Measurements from ENCODE around the gene DUOXA1. TPM values are rescaled to one million over a fixed set of nuclear protein-coding genes. Genes with fewer than 3 reads are reported as not detected.
"Not testable (repeated sequence)": the region's sequence is repeated elsewhere in the genome, so short reads cannot be mapped to it uniquely, and the experiment has no call there.

Gene DUOXA1
- total and polyA plus RNA-seq, 3 experiments from 2014 or later = 0.09 to 0.29 TPM; not detected in 1

DNA sequence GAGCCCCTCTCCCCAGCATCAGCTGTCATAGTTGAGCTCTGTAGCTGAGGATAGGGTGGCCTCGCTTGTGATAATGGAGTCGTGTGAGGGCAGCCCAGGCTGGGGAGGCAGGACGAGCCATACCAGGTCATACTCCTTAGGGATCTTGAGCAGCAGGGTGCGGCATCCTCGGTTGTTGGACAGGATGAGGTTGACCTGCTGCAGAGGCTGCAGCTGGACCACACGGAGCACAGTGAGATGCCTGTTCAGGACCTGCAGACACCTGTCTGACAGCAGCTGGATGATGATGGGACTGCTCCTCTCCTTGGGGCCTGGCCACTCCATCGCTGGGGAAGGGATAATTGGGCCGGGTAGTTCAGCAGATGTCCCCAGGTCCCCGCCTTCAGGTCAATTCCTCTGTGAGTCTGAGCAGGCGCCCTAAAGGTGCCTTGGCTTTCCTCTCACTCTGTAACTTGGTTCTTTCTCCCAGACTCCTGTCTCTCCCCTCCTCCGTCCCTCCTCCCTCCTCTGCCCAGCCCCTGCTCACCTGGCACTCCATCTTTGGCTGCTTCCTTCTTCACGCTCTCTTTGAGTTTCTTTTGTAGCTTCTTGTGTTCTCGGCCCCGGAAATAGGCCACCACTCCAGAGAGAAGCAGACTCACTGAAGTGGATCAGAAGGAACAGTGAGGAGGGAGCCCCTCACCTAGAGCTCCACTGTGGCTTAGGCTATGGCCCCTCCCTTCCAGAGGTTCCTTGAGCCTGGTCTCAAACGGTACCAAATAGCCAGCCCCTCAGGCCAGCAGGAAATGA lies 23.5 kb downstream of the DUOXA1 start:
- H3K4me3 ChIP-seq (ENCODE audit: low read length) = no peak overlapping the region
- Mint-ChIP-seq H3K27me3 (peaks cover 30 to 59% of the 10 kb centered on the region in 2 donors), H3K4me3 (no peak overlapping the region), H3K9me3 (no peaks in the 10 kb centered on the region), H3K4me1 (peaks cover 0 to 4% (median 0%) of the 10 kb centered on the region in 3 donors), H3K36me3 (no peaks in the 10 kb centered on the region), H3K27ac (no peak overlapping the region)
- ChIA-PET POLR2A (no interaction called here), CTCF (interaction anchor here (1.3 to 1.4 kb wide), 2 partner anchors 12 kb away, joined by 5 to 6 read pairs; no protein-coding TSS in a partner anchor)
- no peaks in the 10 kb centered on the region for H3K36me3 ChIP-seq (ENCODE audit: insufficient read depth, low read length)
- DNase-seq = no peak
- no peak overlapping the region for H3K27ac ChIP-seq (ENCODE audit: low read depth, low read length)
- no peaks in the 10 kb centered on the region for H3K4me1 ChIP-seq (ENCODE audit: insufficient read depth, low read length)
- H3K9me3 ChIP-seq (ENCODE audit: low read length) = no peaks in the 10 kb centered on the region
- H3K27me3 ChIP-seq (ENCODE audit: insufficient read depth, low read length, poor library complexity, severe bottlenecking) = peaks cover 3% of the 10 kb centered on the region

DNA sequence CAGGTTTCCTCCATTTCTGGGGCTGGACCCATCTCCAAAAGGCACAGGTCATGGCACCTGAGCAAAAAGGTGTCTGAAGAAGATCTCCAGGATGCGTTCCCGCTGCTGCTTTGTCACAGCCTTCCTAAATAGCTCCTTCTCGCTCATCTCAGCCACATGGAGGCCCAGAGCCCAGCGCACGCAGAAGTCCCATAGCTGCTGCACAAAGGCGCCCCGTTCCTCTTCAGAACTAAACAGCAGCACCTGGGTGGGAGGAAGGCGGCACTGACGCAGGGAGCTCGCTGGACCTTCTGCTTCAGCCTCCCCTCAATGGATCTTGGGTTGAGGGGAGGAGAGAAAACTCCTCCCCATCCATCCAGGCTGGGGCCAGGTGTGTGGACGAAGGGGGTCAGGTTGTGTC lies 24.1 kb downstream of the DUOXA1 start:
- Mint-ChIP-seq H3K9me3 (no peaks in the 10 kb centered on the region), H3K4me3 (no peak overlapping the region), H3K27ac (no peak overlapping the region), H3K27me3 (peaks cover 28 to 58% of the 10 kb centered on the region in 2 donors), H3K4me1 (peaks cover 0 to 4% (median 0%) of the 10 kb centered on the region in 3 donors), H3K36me3 (no peaks in the 10 kb centered on the region)
- Histone ChIP-seq H3K36me3 (ENCODE audit: insufficient read depth, low read length) (no peaks in the 10 kb centered on the region), H3K27me3 (ENCODE audit: insufficient read depth, low read length, poor library complexity, severe bottlenecking) (peaks cover 3% of the 10 kb centered on the region), H3K9me3 (ENCODE audit: low read length) (no peaks in the 10 kb centered on the region), H3K27ac (ENCODE audit: low read depth, low read length) (no peak overlapping the region), H3K4me3 (ENCODE audit: low read length) (no peak overlapping the region), H3K4me1 (ENCODE audit: insufficient read depth, low read length) (no peaks in the 10 kb centered on the region)
- CTCF ChIA-PET = interaction anchor here (1.4 kb wide), 1 partner anchor 12 kb away, joined by 6 read pairs; no protein-coding TSS in a partner anchor
- no peak for DNase-seq
- POLR2A ChIA-PET = no interaction called here

DNA sequence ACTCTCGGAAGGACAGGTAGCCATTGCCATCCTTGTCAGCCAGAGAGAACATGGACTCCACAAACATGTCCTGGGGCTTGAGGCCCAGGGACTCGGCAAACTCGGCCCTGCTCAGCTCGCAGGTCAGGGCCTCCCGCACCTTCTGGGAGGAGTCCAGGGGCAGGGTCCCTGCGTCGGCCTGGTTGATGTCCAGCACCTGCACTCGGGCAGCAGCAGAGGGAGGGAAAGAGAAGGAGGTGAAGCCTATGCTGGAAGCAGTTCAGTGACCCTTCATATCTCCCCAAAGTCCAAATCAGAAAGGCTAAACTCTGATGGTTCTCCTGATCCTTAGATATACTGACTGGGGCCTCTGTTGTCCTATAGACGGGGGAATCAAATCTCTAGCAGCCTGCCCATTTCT lies 25.5 kb downstream of the DUOXA1 start:
- POLR2A ChIA-PET, H3K4me1 Mint-ChIP-seq: not testable (repeated sequence)

DNA sequence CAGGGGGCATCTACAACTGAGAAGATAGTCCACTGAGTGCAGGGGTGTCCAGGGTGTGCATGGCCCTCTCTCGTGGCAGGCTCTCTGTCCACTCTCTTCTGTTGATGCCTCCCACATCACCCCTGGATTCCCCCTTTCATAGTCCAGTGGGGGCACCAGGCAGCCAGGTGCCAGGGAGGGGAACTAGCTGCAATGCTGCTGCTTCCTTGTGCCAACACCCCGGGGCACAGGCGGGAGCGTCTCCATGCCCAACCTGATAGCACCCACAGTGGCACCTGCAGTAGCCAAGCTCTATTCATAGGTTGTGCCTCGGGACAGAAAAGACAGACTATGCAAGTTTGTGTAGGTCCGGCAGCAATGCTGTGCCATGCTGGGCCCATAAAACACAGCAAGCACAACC lies 27.5 kb downstream of the DUOXA1 start:
- no peaks in the 10 kb centered on the region for H3K36me3 Mint-ChIP-seq
- H3K36me3 ChIP-seq (ENCODE audit: insufficient read depth, low read length) = no peaks in the 10 kb centered on the region
- no peaks in the 10 kb centered on the region for H3K27me3 ChIP-seq (ENCODE audit: insufficient read depth, low read length, poor library complexity, severe bottlenecking)
- H3K27ac Mint-ChIP-seq = no peak overlapping the region
- POLR2A ChIA-PET = no interaction called here
- no peaks in the 10 kb centered on the region for H3K4me1 ChIP-seq (ENCODE audit: insufficient read depth, low read length)
- H3K4me1 Mint-ChIP-seq = no peaks in the 10 kb centered on the region
- H3K9me3 ChIP-seq (ENCODE audit: low read length) = no peaks in the 10 kb centered on the region
- H3K27me3 Mint-ChIP-seq = peaks cover 14 to 30% of the 10 kb centered on the region in 2 donors
- DNase-seq = no peak
- H3K4me3 Mint-ChIP-seq = no peak overlapping the region
- no peaks in the 10 kb centered on the region for H3K9me3 Mint-ChIP-seq
- H3K4me3 ChIP-seq (ENCODE audit: low read length) = no peak overlapping the region
- CTCF ChIA-PET = no interaction called here
- no peak overlapping the region for H3K27ac ChIP-seq (ENCODE audit: low read depth, low read length)

More for the DNA sequence above, 25.5 kb downstream of the DUOXA1 start:
- H3K27ac Mint-ChIP-seq; H3K4me1 ChIP-seq (ENCODE audit: insufficient read depth, low read length); CTCF ChIA-PET; H3K4me3 Mint-ChIP-seq; H3K4me3 ChIP-seq (ENCODE audit: low read length); H3K9me3 Mint-ChIP-seq; H3K9me3 ChIP-seq (ENCODE audit: low read length); H3K27me3 ChIP-seq (ENCODE audit: insufficient read depth, low read length, poor library complexity, severe bottlenecking); H3K36me3 ChIP-seq (ENCODE audit: insufficient read depth, low read length); H3K27ac ChIP-seq (ENCODE audit: low read depth, low read length); DNase-seq; H3K36me3 Mint-ChIP-seq: not testable (repeated sequence)
- H3K27me3 Mint-ChIP-seq = peaks cover 20 to 44% of the 10 kb centered on the region in 2 donors

DNA sequence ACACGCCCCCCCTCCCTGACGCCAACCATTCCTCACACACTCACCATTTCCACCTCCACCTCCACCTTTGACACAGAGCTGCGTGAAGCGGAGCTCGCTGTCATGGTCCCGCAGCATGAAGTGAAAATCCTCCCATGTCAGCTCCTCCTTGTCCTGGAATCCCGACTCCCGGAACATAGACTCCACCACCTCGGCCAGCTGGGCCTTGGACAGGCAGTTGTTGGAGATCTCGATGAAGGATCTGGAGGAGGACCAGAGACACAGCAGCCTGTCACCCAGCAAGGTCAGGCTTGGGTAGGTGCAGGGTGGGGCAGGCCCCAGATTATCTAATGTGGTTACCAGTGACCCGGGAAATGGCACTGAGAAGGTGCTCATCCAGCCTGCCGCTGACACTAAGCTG lies 27.9 kb downstream of the DUOXA1 start:
- H3K27me3 Mint-ChIP-seq = peaks cover 11 to 26% of the 10 kb centered on the region in 2 donors
- Histone ChIP-seq H3K9me3 (ENCODE audit: low read length) (no peaks in the 10 kb centered on the region), H3K27ac (ENCODE audit: low read depth, low read length) (no peak overlapping the region), H3K4me3 (ENCODE audit: low read length) (no peak overlapping the region), H3K36me3 (ENCODE audit: insufficient read depth, low read length) (no peaks in the 10 kb centered on the region), H3K4me1 (ENCODE audit: insufficient read depth, low read length) (no peaks in the 10 kb centered on the region), H3K27me3 (ENCODE audit: insufficient read depth, low read length, poor library complexity, severe bottlenecking) (no peaks in the 10 kb centered on the region)
- H3K9me3 Mint-ChIP-seq = no peaks in the 10 kb centered on the region
- H3K27ac Mint-ChIP-seq = peak overlapping the region in 1 of 8 donors; percentile 48
- no peaks in the 10 kb centered on the region for H3K36me3 Mint-ChIP-seq
- no peaks in the 10 kb centered on the region for H3K4me1 Mint-ChIP-seq
- POLR2A ChIA-PET = no interaction called here
- no peak overlapping the region for H3K4me3 Mint-ChIP-seq
- CTCF ChIA-PET = no interaction called here
- no peak for DNase-seq

DNA sequence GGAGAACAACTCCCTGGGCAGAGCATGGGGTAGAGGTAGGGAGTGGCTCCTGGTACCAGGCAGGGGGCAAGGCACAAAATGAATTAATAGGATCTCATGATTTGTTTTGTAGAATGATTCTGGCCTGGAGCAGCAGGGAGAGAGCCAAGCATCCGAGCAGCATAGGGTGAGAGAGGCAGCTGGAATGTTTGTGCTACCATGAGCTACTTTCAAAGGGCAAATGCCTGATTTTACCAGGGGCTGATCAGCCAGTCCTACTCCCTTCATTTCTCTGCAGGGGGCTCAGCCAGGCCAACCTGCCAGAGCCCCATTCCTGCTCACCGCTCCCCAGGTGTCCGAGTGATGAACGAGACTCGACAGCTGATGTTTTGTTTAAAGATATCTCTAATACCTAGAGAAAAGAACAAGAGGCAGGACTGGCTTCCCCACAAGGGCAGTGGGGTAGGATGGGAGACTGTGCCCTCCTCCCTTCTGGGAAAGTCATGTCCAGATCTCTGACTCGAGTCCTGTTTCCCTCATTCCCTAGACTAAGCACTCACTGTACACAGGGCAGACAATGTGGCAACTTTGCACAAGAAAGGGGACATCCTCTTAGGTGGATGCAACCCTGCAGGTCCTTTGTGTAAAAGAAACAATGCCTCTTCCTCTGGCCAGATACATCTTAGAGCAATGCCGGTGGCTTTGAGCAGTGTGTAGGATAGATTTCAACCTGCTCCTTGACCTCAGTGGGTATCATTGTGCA lies 28.6 kb downstream of the DUOXA1 start:
- Histone ChIP-seq H3K4me1 (ENCODE audit: insufficient read depth, low read length) (no peaks in the 10 kb centered on the region), H3K36me3 (ENCODE audit: insufficient read depth, low read length) (no peaks in the 10 kb centered on the region), H3K4me3 (ENCODE audit: low read length) (no peak overlapping the region), H3K27me3 (ENCODE audit: insufficient read depth, low read length, poor library complexity, severe bottlenecking) (no peaks in the 10 kb centered on the region), H3K27ac (ENCODE audit: low read depth, low read length) (no peak overlapping the region), H3K9me3 (ENCODE audit: low read length) (no peaks in the 10 kb centered on the region)
- CTCF ChIA-PET = no interaction called here
- no peak overlapping the region for H3K4me3 Mint-ChIP-seq
- DNase-seq = no peak
- no peaks in the 10 kb centered on the region for H3K36me3 Mint-ChIP-seq
- peaks cover 10 to 19% of the 10 kb centered on the region in 2 donors for H3K27me3 Mint-ChIP-seq
- H3K4me1 Mint-ChIP-seq = no peaks in the 10 kb centered on the region
- no peaks in the 10 kb centered on the region for H3K9me3 Mint-ChIP-seq
- POLR2A ChIA-PET = no interaction called here
- no peak overlapping the region for H3K27ac Mint-ChIP-seq

DNA sequence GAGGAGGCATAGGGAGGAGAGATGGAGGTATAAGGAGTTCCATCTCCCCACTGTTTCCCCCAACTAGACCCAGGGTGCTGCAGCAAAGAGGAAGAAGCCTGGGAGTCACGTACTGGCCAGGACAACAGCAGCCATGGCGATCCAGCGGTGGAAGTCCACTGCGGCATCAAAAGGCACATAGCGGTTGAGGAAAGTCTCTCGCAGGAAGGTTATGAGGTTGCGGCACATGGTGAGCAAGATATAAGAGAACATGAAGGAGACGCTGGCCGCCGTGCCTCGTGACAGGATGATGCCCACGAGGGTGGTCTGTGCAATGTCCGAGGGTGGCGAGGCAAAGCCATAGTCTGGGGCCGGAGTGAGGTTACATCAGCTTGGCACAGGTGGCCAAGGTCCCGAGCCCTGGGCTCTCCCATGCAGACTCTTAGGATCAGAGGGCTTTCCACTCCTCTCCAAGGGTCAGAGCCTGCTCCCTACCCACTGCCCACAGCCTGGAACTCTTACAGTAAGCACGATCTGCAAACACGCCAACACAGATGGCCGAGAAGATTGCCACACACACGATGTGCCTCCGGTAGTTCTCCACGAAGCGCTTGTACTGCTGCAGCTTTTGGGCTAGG lies 30.0 kb downstream of the DUOXA1 start:
- no peaks in the 10 kb centered on the region for H3K9me3 Mint-ChIP-seq
- CTCF ChIA-PET = no interaction called here

DNA sequence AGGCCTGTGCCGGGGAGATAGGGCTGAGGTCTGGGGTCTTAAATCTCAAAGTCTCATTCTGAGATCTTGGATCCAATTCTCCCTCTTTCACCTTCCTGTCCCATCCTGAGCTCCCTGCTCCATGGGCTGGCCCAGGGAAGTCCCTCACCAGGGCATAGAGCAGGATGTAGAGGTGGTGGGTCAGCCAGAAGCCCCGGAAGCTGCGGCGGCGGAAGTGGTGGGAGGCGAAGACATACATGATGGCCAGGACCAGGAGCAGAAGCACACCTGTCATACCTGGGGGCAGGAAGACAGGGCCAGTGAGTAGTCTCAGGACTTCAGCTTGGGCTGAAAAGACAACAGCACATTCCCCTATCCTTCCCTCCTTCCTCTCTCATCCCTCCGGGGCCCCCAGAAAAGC lies 32.2 kb downstream of the DUOXA1 start:
- Histone ChIP-seq H3K36me3 (ENCODE audit: insufficient read depth, low read length) (no peaks in the 10 kb centered on the region), H3K4me3 (ENCODE audit: low read length) (no peak overlapping the region), H3K27ac (ENCODE audit: low read depth, low read length) (no peak overlapping the region), H3K9me3 (ENCODE audit: low read length) (no peaks in the 10 kb centered on the region), H3K27me3 (ENCODE audit: insufficient read depth, low read length, poor library complexity, severe bottlenecking) (no peaks in the 10 kb centered on the region), H3K4me1 (ENCODE audit: insufficient read depth, low read length) (no peaks in the 10 kb centered on the region)
- ChIA-PET CTCF (interaction anchor here (1.3 kb wide), 1 partner anchor 15 kb away, joined by 4 read pairs; no protein-coding TSS in a partner anchor), POLR2A (no interaction called here)
- Mint-ChIP-seq H3K9me3 (no peaks in the 10 kb centered on the region), H3K27me3 (peaks cover 0 to 2% of the 10 kb centered on the region in 2 donors), H3K4me3 (no peak overlapping the region), H3K27ac (no peak overlapping the region), H3K4me1 (no peaks in the 10 kb centered on the region), H3K36me3 (no peaks in the 10 kb centered on the region)
- DNase-seq = no peak

More for the DNA sequence above, 30.0 kb downstream of the DUOXA1 start:
- no peak overlapping the region for H3K4me3 Mint-ChIP-seq
- DNase-seq = no peak
- H3K9me3 ChIP-seq (ENCODE audit: low read length) = no peaks in the 10 kb centered on the region
- H3K27me3 ChIP-seq (ENCODE audit: insufficient read depth, low read length, poor library complexity, severe bottlenecking) = no peaks in the 10 kb centered on the region
- no peaks in the 10 kb centered on the region for H3K36me3 Mint-ChIP-seq
- no peak overlapping the region for H3K27ac Mint-ChIP-seq
- H3K27ac ChIP-seq (ENCODE audit: low read depth, low read length) = no peak overlapping the region
- no peaks in the 10 kb centered on the region for H3K36me3 ChIP-seq (ENCODE audit: insufficient read depth, low read length)
- no peaks in the 10 kb centered on the region for H3K4me1 ChIP-seq (ENCODE audit: insufficient read depth, low read length)
- no peaks in the 10 kb centered on the region for H3K4me1 Mint-ChIP-seq
- POLR2A ChIA-PET = no interaction called here
- peaks cover 2 to 11% of the 10 kb centered on the region in 2 donors for H3K27me3 Mint-ChIP-seq
- no peak overlapping the region for H3K4me3 ChIP-seq (ENCODE audit: low read length)

All from CD8-positive, alpha-beta memory T cell (primary cell).